Thyroid gland (tissue), 4 donors: ENCODE data around the gene KLF18. TPM values are rescaled to one million over a fixed set of nuclear protein-coding genes. Genes with fewer than 3 reads are reported as not detected.
"Not testable (repeated sequence)": the region's sequence is repeated elsewhere in the genome, so short reads cannot be mapped to it uniquely, and the experiment has no call there.

Source experiments
- DNase-seq, 2 donors: peaks; one replicate each; pipeline ENCODE4 v3.0.0-alpha.2; 2019
- H3K27ac ChIP-seq, 3 donors: fragments of 200-600 bp; sonication (generic); 1 replicate in 2 of 3; 2 replicates in 1 of 3; pipeline ENCODE4 v1.5.1; 2016 to 2019; ENCODE audit warnings: mild to moderate bottlenecking in 1 of 3, moderate library complexity in 1 of 3
- H3K27me3 ChIP-seq: fragments of 200-600 bp; sonication (generic); one replicate; pipeline ENCODE4 v1.5.1; 2019
- H3K36me3 ChIP-seq, 2 donors: fragments of 200-600 bp; sonication (generic); one replicate each; pipeline ENCODE4 v1.5.1; 2016 to 2019
- H3K4me1 ChIP-seq, 2 donors: fragments of 200-600 bp; sonication (generic); one replicate each; pipeline ENCODE4 v1.5.1; 2017 to 2019
- H3K4me3 ChIP-seq, 3 donors: fragments of 200-600 bp; sonication (generic); replicated peaks in 1 of 3; 1 replicate in 2 of 3; 2 replicates in 1 of 3; pipeline ENCODE4 v1.5.1; 2016; ENCODE audit warnings: mild to moderate bottlenecking in 1 of 3
- H3K9me3 ChIP-seq: fragments of 200-600 bp; sonication (generic); one replicate; pipeline ENCODE4 v1.5.1; 2017
- POLR2A ChIP-seq, 2 donors: fragments of 450-650 bp; IDR thresholded peaks; one replicate each; pipeline ENCODE4 v1.6.1; 2017; ENCODE audit warnings: antibody characterized with exemption in 2 of 2, mild to moderate bottlenecking in 2 of 2, moderate library complexity in 1 of 2
- WGBS, 2 donors: methylation state at CpG; one replicate each; pipeline ENCODE4 v1.1.5; 2017; 5-methylcytosine and 5-hydroxymethylcytosine counted together
- intact Hi-C: fragments of 100-400 bp; cut with DNase I; formaldehyde crosslinking; loops from one replicate; pipeline ENCODE4 v1.15.1; 2023
- total RNA-seq, 4 donors: library from RNA; depleted of rRNA; stranded (reverse); fragments of >200 nt; gene quantifications; one replicate each; pipeline ENCODE4 v1.2.3, GENCODE V29; 2016
- TF ChIP-seq, protein P1 (sequence below), 6 experiments: fragments of 200-600 bp in 3 of 6; fragments of 450-650 bp in 3 of 6; sonication (generic) in 3 of 6; IDR thresholded peaks; one replicate each; pipeline ENCODE4 v1.5.1; 2016 to 2019; ENCODE audit warnings: antibody characterized with exemption in 6 of 6, mild to moderate bottlenecking in 2 of 6, inconsistent platforms in 1 of 6, moderate library complexity in 1 of 6

KLF18 gene
- total RNA-seq, 4 donors from 2014 or later, result not detected

DNA sequence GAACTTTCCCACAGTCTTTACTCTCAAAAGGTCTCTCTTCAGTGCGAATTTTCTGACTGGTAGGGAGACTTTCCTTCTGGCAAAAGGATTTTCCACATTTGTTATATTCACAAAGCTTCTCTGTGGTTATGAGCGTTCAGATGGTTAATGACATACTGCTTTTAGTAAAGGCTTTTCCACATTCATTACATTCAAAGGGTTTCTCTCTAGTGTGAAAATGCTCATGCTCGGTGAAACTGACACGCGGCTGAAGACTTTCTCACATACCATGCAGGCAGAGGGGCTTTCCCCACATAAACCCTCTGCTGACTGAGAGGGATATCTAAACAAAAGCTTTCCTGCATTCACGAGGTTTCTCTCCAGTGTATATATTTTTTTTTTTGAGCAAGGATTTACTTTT is 9.9 kb upstream of the KLF18 start:
- no peaks in the 10 kb centered on the region for H3K9me3 ChIP-seq
- H3K36me3 ChIP-seq, result no peaks in the 10 kb centered on the region
- WGBS, 2 donors, result 66 to 70% methylated on average over 6 of the region's 6 CpGs
- H3K4me3 ChIP-seq, result no peak overlapping the region
- H3K27ac ChIP-seq, result no peak overlapping the region
- no peaks in the 10 kb centered on the region for H3K4me1 ChIP-seq
- TF ChIP-seq, protein P1, sequence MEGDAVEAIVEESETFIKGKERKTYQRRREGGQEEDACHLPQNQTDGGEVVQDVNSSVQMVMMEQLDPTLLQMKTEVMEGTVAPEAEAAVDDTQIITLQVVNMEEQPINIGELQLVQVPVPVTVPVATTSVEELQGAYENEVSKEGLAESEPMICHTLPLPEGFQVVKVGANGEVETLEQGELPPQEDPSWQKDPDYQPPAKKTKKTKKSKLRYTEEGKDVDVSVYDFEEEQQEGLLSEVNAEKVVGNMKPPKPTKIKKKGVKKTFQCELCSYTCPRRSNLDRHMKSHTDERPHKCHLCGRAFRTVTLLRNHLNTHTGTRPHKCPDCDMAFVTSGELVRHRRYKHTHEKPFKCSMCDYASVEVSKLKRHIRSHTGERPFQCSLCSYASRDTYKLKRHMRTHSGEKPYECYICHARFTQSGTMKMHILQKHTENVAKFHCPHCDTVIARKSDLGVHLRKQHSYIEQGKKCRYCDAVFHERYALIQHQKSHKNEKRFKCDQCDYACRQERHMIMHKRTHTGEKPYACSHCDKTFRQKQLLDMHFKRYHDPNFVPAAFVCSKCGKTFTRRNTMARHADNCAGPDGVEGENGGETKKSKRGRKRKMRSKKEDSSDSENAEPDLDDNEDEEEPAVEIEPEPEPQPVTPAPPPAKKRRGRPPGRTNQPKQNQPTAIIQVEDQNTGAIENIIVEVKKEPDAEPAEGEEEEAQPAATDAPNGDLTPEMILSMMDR (IDR thresholded peaks at IDR 0.05), result no peak
- no peak for TF ChIP-seq POLR2A (IDR thresholded peaks at IDR 0.05)
- intact Hi-C loops, result no loop called here
- H3K27me3 ChIP-seq, result no peaks in the 10 kb centered on the region
- DNase-seq, result no peak

DNA sequence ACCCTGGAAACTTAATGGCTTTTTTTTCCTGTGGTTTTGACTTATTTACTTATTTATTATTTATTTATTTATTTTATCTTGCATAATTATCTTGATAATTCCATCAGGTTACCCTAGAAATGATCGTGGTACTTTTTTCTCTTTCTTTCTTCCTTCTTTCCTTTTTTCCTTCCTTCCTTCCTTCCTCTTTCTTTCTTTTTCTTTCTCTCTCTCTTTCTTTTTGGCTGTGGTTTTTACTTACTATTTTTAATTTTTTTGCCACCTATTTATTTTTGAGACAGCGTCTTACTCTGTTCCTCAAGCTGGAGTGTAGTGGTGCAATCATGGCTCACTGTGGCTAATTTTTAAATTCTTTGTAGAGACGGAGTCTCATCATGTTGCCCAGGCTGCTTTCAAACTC is 6.2 kb upstream of the KLF18 start:
- no peaks in the 10 kb centered on the region for H3K27me3 ChIP-seq
- no peak for DNase-seq

DNA sequence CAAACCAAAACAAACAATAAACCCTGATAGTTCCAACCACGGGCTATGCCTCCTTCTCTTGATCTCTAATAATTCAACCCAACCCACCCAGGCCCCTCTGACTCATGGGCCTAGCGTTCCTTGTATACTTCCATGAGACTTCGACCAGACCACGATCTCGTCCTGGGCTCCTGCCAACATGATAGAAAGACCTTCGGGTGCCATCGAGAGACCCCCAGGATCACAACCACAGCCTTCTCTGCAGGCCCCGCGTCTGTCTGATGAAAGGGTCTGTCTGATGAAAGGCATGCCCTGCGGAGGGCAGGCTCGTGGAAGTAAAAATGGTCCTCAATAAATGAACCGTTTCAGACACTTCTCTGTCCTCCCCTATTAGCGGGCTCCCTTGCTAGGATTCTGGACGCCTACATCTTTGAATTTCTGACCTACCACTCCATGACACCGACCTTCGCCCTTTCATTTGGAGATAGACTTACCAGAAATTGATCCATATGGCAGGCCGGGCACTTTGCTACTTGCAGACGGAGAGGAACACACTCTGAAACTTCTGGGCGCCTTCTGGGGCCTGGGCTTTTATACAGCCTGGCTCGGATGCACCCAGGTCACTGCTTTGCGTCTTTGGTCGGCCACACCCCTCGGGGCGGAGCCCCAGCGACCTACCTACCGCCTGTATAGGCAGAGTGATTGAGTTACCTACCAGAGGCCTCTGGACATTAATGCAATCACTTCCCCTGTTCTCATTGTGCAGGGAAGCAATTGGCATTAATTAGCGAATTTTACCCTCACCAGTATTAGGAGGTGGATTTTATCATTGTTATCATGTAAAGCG is 5.3 kb upstream of the KLF18 start:
- Histone ChIP-seq H3K4me1 (no peaks in the 10 kb centered on the region), H3K9me3 (no peaks in the 10 kb centered on the region), H3K36me3 (no peaks in the 10 kb centered on the region), H3K27me3 (no peaks in the 10 kb centered on the region), H3K27ac (no peak overlapping the region), H3K4me3 (no peak overlapping the region)
- no peak for DNase-seq
- TF ChIP-seq POLR2A (IDR thresholded peaks at IDR 0.05), result no peak
- 93% methylated on average over 28 of the region's 28 CpGs for WGBS, 2 donors
- intact Hi-C loops, result no loop called here

More for the DNA sequence above, 6.2 kb upstream of the KLF18 start:
- Histone ChIP-seq H3K36me3 (no peaks in the 10 kb centered on the region), H3K4me1 (no peaks in the 10 kb centered on the region), H3K27ac (no peak overlapping the region), H3K9me3 (no peaks in the 10 kb centered on the region), H3K4me3 (no peak overlapping the region)
- 87 to 90% methylated on average over 3 of the region's 3 CpGs for WGBS, 2 donors
- TF ChIP-seq, protein P1 (IDR thresholded peaks at IDR 0.05), result no peak
- intact Hi-C loops, result no loop called here

DNA sequence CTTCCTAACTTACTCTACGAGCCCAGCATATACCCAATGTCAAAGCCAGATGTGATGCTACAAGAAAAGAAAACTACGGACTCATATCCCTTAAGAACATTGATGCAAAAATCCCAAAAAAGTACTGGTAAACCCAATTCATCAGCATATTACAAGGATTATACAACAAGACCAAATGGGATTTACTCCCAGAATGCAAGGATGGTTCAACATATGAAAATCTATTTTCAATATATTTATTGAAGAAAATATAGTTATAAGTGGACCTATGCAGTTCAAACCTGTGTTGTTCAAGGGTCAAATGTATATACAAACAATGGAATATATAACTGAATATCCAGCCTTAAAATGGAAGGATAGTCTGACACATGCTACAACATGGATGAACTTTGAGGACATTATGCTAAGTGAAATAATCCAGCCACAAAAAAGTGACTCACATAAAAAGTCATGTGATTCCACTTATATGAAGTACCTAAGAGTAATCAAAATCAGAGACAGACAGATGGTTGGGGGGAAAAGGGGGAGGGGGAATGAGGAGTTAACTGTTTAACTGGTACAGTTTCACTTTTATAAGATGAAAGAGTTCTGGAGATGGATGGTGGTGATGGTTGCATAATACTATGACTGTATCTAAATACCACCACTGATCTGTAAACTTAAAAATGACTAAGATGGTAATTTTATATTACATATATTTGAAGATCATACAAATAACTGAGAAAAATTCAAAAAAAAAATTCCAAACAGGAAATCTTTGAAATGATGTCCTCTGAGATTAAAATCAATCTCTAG is 3.7 kb upstream of the KLF18 start:
- no peak for TF ChIP-seq POLR2A (IDR thresholded peaks at IDR 0.05)
- TF ChIP-seq, protein P1 (IDR thresholded peaks at IDR 0.05), result no peak
- no peak for DNase-seq
- 92 to 97% methylated on average over 2 of the region's 2 CpGs for WGBS, 2 donors
- H3K27ac ChIP-seq, result no peak overlapping the region
- intact Hi-C loops, result no loop called here
- no peaks in the 10 kb centered on the region for H3K4me1 ChIP-seq
- H3K27me3 ChIP-seq, result no peaks in the 10 kb centered on the region
- no peaks in the 10 kb centered on the region for H3K9me3 ChIP-seq
- H3K4me3 ChIP-seq, result no peak overlapping the region
- H3K36me3 ChIP-seq, result no peaks in the 10 kb centered on the region

DNA sequence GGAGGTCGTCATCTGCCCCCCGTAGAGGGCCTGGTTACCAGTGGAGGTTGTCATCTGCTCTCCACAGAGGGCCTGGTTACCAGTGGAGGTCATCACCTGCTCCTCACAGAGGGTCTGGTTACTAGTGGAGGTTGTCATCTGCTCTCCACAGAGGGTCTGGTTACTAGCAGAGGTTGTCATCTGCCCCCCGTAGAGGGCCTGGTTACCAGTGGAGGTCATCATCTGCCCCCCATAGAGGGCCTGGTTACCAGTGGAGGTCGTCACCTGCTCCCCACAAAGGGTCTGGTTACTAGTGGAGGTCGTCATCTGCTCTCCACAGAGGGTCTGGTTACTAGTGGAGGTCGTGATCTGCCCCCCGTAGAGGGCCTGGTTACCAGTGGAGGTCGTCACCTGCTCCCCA is 1.9 kb downstream of the KLF18 start:
- H3K27me3 ChIP-seq, H3K9me3 ChIP-seq, DNase-seq, H3K36me3 ChIP-seq, H3K4me3 ChIP-seq, intact Hi-C loops, H3K4me1 ChIP-seq, H3K27ac ChIP-seq: not testable (repeated sequence)
- WGBS, 2 donors, result 91 to 100% methylated on average over 2 to 4 of the region's 8 CpGs

DNA sequence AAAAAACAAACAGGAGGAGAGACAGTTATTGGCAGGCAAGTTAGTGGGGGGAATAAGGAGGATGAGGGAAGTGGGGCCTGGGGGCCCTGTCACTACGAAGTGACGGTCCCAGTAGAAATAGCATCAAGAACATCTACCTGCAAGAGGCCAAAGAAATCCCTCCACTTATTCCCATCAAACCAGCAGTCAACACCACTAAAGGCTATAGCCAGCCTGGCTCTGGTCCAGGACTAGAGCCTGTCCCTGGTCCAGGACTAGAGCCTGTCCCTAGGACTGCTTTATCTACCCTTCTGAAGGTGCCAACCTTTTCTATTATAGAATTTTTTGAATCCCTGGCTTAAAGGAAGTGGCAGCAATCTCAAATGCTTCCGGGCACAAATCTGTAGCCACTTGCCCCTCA is 3.2 kb downstream of the KLF18 start:
- Histone ChIP-seq H3K27ac (no peak overlapping the region), H3K4me1 (no peaks in the 10 kb centered on the region), H3K9me3 (no peaks in the 10 kb centered on the region), H3K36me3 (no peaks in the 10 kb centered on the region), H3K4me3 (no peak overlapping the region), H3K27me3 (no peaks in the 10 kb centered on the region)
- DNase-seq, result no peak
- intact Hi-C loops, result no loop called here
- WGBS, 2 donors, result 84 to 93% methylated on average over 3 of the region's 3 CpGs
- TF ChIP-seq, protein P1 (IDR thresholded peaks at IDR 0.05), result no peak
- TF ChIP-seq POLR2A (IDR thresholded peaks at IDR 0.05), result no peak
